ENCODE measurements around the gene MUC6. TPM values are rescaled to one million over a fixed set of nuclear protein-coding genes. Genes with fewer than 3 reads are reported as not detected.

MUC6 gene
- total and polyA plus RNA-seq, 3 donors from 2014 or later: 0.16 to 1.5 (median 0.19) TPM

DNA sequence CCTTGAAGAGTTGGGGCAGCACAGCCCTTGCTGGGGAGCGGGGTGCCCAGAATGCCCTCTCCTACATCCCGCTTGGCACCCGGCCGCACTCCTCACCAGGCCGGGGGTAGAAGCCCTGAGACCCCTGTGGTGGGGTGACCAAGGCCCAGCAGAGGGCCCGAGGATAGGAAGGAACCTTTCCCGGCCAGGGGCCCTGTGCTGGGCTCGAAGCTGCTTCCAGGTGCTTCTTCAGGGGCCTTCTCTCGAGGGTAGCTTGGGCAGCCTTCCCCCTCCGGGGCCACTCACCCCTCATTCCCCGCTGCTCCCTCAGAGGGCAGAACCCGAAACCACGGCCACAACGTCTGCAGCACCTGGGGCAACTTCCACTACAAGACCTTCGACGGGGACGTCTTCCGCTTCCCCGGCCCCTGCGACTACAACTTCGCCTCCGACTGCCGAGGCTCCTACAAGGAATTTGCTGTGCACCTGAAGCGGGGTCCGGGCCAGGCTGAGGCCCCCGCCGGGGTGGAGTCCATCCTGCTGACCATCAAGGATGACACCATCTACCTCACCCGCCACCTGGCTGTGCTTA is 38.9 kb upstream of the MUC6 start:
- DNase-seq: no peak
- H3K27ac ChIP-seq: no peak overlapping the region
- WGBS, 2 donors: 92 to 94% methylated on average over 11 to 28 of the region's 28 CpGs
- TF ChIP-seq, protein P1, sequence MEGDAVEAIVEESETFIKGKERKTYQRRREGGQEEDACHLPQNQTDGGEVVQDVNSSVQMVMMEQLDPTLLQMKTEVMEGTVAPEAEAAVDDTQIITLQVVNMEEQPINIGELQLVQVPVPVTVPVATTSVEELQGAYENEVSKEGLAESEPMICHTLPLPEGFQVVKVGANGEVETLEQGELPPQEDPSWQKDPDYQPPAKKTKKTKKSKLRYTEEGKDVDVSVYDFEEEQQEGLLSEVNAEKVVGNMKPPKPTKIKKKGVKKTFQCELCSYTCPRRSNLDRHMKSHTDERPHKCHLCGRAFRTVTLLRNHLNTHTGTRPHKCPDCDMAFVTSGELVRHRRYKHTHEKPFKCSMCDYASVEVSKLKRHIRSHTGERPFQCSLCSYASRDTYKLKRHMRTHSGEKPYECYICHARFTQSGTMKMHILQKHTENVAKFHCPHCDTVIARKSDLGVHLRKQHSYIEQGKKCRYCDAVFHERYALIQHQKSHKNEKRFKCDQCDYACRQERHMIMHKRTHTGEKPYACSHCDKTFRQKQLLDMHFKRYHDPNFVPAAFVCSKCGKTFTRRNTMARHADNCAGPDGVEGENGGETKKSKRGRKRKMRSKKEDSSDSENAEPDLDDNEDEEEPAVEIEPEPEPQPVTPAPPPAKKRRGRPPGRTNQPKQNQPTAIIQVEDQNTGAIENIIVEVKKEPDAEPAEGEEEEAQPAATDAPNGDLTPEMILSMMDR (IDR thresholded peaks at IDR 0.05): no peak
- intact Hi-C loops (cut with DNase I; ENCODE audit: low total_unique reads): no loop called here
- H3K36me3 ChIP-seq (ENCODE audit: low read depth, missing control alignments): no peaks in the 10 kb centered on the region
- H3K4me3 ChIP-seq: no peak overlapping the region
- no peaks in the 10 kb centered on the region for H3K9me3 ChIP-seq
- H3K4me1 ChIP-seq: peaks cover 7% of the 10 kb centered on the region
- no peaks in the 10 kb centered on the region for H3K27me3 ChIP-seq

DNA sequence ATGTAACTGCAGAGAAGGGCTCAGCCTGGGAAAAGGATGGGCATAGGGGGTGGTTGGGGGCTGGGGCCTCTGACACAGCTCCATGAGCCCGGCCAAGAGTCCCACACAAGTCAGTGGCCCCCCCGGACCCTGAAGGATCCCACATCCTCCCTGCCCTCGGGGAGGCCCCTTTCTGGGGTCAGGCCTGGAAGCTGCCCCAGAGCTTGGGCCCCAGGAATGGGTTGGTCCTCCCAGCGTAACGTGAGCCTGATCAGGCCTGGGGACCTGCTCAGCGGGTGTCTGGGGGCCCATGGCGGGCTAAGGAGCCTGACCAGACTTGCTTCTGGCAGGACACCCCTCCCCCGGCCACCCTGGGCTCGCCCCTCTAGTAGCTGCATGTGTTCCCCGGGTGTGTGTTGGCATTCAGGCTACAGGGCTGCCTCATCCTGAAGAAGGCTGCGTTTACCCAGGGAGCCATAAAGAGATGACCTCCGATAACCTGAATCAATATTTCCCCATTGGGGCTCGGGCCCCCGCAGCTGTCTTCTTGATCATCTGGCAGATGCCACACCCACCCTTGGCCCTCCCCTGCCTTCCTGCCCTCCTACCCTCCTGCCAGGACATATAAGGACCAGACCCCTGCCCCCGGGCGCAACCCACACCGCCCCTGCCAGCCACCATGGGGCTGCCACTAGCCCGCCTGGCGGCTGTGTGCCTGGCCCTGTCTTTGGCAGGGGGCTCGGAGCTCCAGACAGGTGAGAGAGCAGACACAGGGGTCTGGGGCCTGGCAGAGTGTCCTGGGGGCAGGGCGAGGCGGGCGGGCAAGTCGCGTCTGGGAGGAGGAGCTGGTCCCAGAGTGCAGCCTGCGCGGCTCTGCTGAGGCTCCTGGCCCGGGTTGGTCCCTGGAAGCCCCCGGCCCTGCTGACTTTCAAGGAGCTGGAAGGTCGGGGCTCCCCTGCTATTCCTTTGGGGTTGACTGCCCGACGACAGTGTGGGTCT is 38.0 kb upstream of the MUC6 start, which contains the start of gene MUC2:
TSS of gene MUC2 (plus strand) at position 631 of the 978 bp plus-strand sequence.
- intact Hi-C loops (cut with DNase I; ENCODE audit: low total_unique reads): no loop called here
- no peak within 1 kb of the TSS for H3K27ac ChIP-seq
- TF ChIP-seq POLR2A (IDR thresholded peaks at IDR 0.05): no peak
- TF ChIP-seq, protein P1 (IDR thresholded peaks at IDR 0.05): no peak
- peaks cover 7% of the 10 kb centered on the region for H3K4me1 ChIP-seq
- 90 to 94% methylated on average over 13 to 32 of the region's 32 CpGs for WGBS, 2 donors
- H3K27me3 ChIP-seq: no peaks in the 10 kb centered on the region
- no peaks in the 10 kb centered on the region for H3K36me3 ChIP-seq (ENCODE audit: low read depth, missing control alignments)
- no peaks in the 10 kb centered on the region for H3K9me3 ChIP-seq
- DNase-seq: no peak
- no peak within 1 kb of the TSS for H3K4me3 ChIP-seq

DNA sequence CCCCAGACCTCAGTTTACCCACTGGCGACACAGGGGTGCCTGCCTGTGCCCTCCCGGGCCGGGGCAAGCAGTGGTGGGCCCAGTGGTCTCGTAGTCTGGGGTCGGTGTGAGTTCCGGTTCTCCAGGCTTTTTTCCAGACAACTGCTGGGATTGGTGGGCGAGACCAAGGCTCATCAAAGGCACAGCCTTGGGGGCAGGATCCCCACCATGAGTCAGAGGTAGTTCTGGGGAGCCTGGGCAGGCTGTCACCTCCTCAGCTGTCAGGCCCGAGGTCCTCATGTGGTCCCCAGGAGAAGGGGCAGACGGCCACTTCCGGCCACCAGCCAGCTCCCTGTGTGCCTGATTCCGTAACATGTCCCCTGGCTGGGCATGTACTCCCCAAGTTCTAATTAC is 37.3 kb upstream of the MUC6 start:
- no peak for DNase-seq
- TF ChIP-seq, protein P1 (IDR thresholded peaks at IDR 0.05): no peak
- no peak for TF ChIP-seq POLR2A (IDR thresholded peaks at IDR 0.05)

DNA sequence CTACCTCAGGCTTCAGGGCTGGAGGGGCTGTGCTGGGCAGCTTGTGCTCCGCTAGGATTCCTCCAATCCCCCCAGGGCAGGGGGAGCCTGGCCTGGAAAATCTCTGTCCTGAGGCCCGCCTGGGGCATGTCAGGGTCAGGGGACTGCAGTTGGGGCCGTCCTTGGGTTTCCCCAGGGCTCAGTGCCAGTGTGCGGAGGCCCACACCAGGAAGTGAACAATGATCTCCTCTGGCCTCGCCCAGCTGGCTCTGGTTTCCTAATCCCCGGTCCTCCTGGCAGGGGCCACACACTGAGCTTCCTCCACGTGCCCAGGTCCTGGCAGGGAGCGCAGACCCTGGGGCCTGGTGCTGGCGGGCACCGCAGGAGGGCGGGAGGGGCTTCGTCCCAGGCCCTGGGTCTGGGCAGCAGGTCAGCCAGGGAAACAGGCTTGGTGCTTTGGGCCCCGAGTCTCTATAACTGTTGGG is 36.8 kb upstream of the MUC6 start:
- no peaks in the 10 kb centered on the region for H3K9me3 ChIP-seq
- peaks cover 7% of the 10 kb centered on the region for H3K4me1 ChIP-seq
- TF ChIP-seq, protein P1 (IDR thresholded peaks at IDR 0.05): no peak
- no peak for TF ChIP-seq POLR2A (IDR thresholded peaks at IDR 0.05)
- no peaks in the 10 kb centered on the region for H3K36me3 ChIP-seq (ENCODE audit: low read depth, missing control alignments)
- H3K27ac ChIP-seq: no peak overlapping the region
- peak; percentile 49 for DNase-seq
- no peaks in the 10 kb centered on the region for H3K27me3 ChIP-seq
- 23 to 100% methylated on average over 1 to 8 of the region's 13 CpGs for WGBS, 2 donors
- intact Hi-C loops (cut with DNase I; ENCODE audit: low total_unique reads): no loop called here
- H3K4me3 ChIP-seq: no peak overlapping the region

More for the DNA sequence above, 37.3 kb upstream of the MUC6 start:
- Histone ChIP-seq H3K27me3 (no peaks in the 10 kb centered on the region), H3K27ac (no peak overlapping the region), H3K4me3 (no peak overlapping the region), H3K9me3 (no peaks in the 10 kb centered on the region), H3K4me1 (peaks cover 7% of the 10 kb centered on the region), H3K36me3 (ENCODE audit: low read depth, missing control alignments) (no peaks in the 10 kb centered on the region)
- intact Hi-C loops (cut with DNase I; ENCODE audit: low total_unique reads): no loop called here
- 85 to 89% methylated on average over 9 to 11 of the region's 11 CpGs for WGBS, 2 donors

Measured in testis (tissue), 3 donors.